H1 (cell line): ENCODE results near the gene PNMA8C. TPM values are rescaled to one million over a fixed set of nuclear protein-coding genes. Genes with fewer than 3 reads are reported as not detected.

Source experiments
- CBX5 ChIP-seq: fragments of 300-800, 300-1000 bp; sonication (generic); IDR thresholded peaks from 2 replicates; pipeline ENCODE4 v1.7.1; 2016; ENCODE audit warnings: antibody characterized with exemption, low read length, low read depth
- JUN ChIP-seq: IDR thresholded peaks from 2 replicates; pipeline ENCODE4 v1.6.1; 2011; ENCODE audit warnings: low read depth, mild to moderate bottlenecking, improper control_type of control experiment, low read length
- PHF8 ChIP-seq: fragments of 200-600 bp; sonication (generic); conservative IDR thresholded peaks from 2 replicates; pipeline ENCODE4 v1.7.1; 2012; ENCODE audit warnings: low read depth, mild to moderate bottlenecking, inconsistent platforms, low read length, moderate library complexity
- RAD21 ChIP-seq, 2 experiments: IDR thresholded peaks in 1 of 2; conservative IDR thresholded peaks in 1 of 2; 2 replicates each; pipeline ENCODE4 v1.6.1; 2011; ENCODE audit warnings: low read depth in 2 of 2, low read length in 2 of 2, improper control_type of control experiment in 1 of 2, inconsistent platforms in 1 of 2, mild to moderate bottlenecking in 1 of 2, moderate library complexity in 1 of 2
- RBBP5 ChIP-seq: IDR thresholded peaks from 2 replicates; pipeline ENCODE4 v1.7.1; 2012; ENCODE audit warnings: low read depth, mild to moderate bottlenecking, inconsistent platforms, low read length, moderate library complexity, borderline replicate concordance
- SIX5 ChIP-seq: IDR thresholded peaks from 2 replicates; pipeline ENCODE4 v1.6.1; 2011; ENCODE audit warnings: mild to moderate bottlenecking, low read depth, low read length
- TAF1 ChIP-seq: IDR thresholded peaks from 2 replicates; pipeline ENCODE4 v1.6.1; 2011; ENCODE audit warnings: mild to moderate bottlenecking, low read depth, low read length
- YY1 ChIP-seq: IDR thresholded peaks from 2 replicates; pipeline ENCODE4 v1.6.1; 2011; ENCODE audit warnings: low read depth, mild to moderate bottlenecking, low read length
- polyA plus RNA-seq, 7 experiments: library from polyadenylated mRNA; depleted of rRNA in 3 of 7; stranded (reverse) in 5 of 7; unstranded in 2 of 7; fragments of >200 nt in 5 of 7; fragments of 200-250 nt in 2 of 7; gene quantifications; 1 replicate in 5 of 7; 2 replicates in 1 of 7; 4 replicates in 1 of 7; pipeline versions ENCODE4 v1.2.1 to v1.2.3, GENCODE V29; 2011 to 2013; ENCODE audit warnings: missing spikeins in 2 of 7, mixed read lengths in 2 of 7
- total RNA-seq: library from RNA; stranded (reverse); fragmentation: NEBNext Ultra II Directional; extraction: Animal tissue kit (Norgen Biotek cat#: 25700); gene quantifications from 2 replicates; pipeline ENCODE4 v1.2.1, GENCODE V29; 2021

The PNMA8C gene
- total and polyA plus RNA-seq, 2 of the 8 experiments (the other 6 are each of a cell fraction or from before 2014, with no cell fraction given) = 0.53 to 1.8 TPM

DNA sequence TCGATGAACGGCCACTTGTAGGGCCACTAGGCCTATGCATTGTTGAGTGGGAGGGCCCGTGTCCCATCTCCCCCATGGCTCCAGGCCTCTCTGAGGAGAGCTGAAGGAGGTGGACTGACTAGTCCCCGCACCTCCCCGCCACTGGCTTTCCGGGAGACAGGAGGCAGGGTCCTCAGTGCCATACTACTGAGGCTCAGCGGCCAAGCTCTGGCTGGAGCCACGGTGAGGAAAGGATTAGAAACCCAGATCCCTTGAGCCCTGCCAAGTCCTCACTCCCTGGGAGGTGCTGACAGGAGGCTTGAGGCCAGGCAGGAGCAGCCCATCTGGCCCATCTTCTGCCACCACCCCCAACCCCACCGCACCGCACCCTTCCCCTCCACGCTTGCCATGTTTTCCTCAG is 44.3 kb downstream of the PNMA8C start (continued):
- TF ChIP-seq JUN (no peak), RBBP5 (no peak), SIX5 (no peak), YY1 (no peak), PHF8 (no peak), TAF1 (no peak), CBX5 (no peak), RAD21 (IDR thresholded peaks at IDR 0.05 in 1 of 2, conservative IDR thresholded peaks at IDR 0.05 in 1 of 2; ENCODE audit: low read depth in 2 of 2, low read length in 2 of 2) (no peak)
